ENCODE data around the gene GYS1.
"Not testable (repeated sequence)": the region's sequence is repeated elsewhere in the genome, so short reads cannot be mapped to it uniquely, and the experiment has no call there.

GYS1 gene

GRCh38 chr19:48993175-48994034 lies at the start of gene GYS1, which contains the start of gene RUVBL2:
Gene GYS1, minus strand, starts transcription at chr19:48993309. Its CDS starts 197 bp downstream, at chr19:48993112.
Gene RUVBL2, plus strand, starts transcription at chr19:48993887. Its CDS starts 25 bp downstream, at chr19:48993912.
- peak; percentile 97 for DNase-seq (ENCODE audit: low read depth)

GRCh38 chr19:49042666-49043065 lies 49.6 kb upstream of the GYS1 start:
- DNase-seq (ENCODE audit: low read depth): not testable (repeated sequence)

GRCh38 chr19:49042177-49042576 lies 49.1 kb upstream of the GYS1 start:
- DNase-seq (ENCODE audit: low read depth): no peak

GRCh38 chr19:49039736-49040135 lies 46.6 kb upstream of the GYS1 start:
- not testable (repeated sequence) for DNase-seq (ENCODE audit: low read depth)

- not testable (repeated sequence) for DNase-seq (ENCODE audit: low read depth)
Measured at GRCh38 chr19:49038557-49039276, 45.6 kb upstream of the GYS1 start.

GRCh38 chr19:49038111-49038510 lies 45.0 kb upstream of the GYS1 start:
- DNase-seq (ENCODE audit: low read depth): not testable (repeated sequence)

- DNase-seq (ENCODE audit: low read depth): not testable (repeated sequence)
Measured at GRCh38 chr19:49036815-49037214, 43.7 kb upstream of the GYS1 start, which contains the start of gene CGB1. Gene CGB1, minus strand, starts transcription at chr19:49036895. Its CDS starts 184 bp downstream, at chr19:49036711.

- DNase-seq (ENCODE audit: low read depth): peak; percentile 25
Measured at GRCh38 chr19:49031642-49032301, 38.7 kb upstream of the GYS1 start, which contains the start of gene CGB2. Gene CGB2, plus strand, starts transcription at chr19:49031890. Its CDS starts 206 bp downstream, at chr19:49032096.

- DNase-seq (ENCODE audit: low read depth): not testable (repeated sequence)
Measured at GRCh38 chr19:49030323-49030722, 37.2 kb upstream of the GYS1 start.

GRCh38 chr19:49029749-49030148 lies 36.6 kb upstream of the GYS1 start:
- not testable (repeated sequence) for DNase-seq (ENCODE audit: low read depth)

GRCh38 chr19:49028686-49029085 lies 35.6 kb upstream of the GYS1 start:
- DNase-seq (ENCODE audit: low read depth): not testable (repeated sequence)

- DNase-seq (ENCODE audit: low read depth): not testable (repeated sequence)
Measured at GRCh38 chr19:49025599-49025998, 32.5 kb upstream of the GYS1 start.

GRCh38 chr19:49025088-49025487 lies 32.0 kb upstream of the GYS1 start:
- not testable (repeated sequence) for DNase-seq (ENCODE audit: low read depth)

- not testable (repeated sequence) for DNase-seq (ENCODE audit: low read depth)
Measured at GRCh38 chr19:49024233-49024632, 31.1 kb upstream of the GYS1 start, which contains the start of gene CGB3. Gene CGB3, minus strand, starts transcription at chr19:49024333. Its CDS starts 362 bp downstream, at chr19:49023971.

GRCh38 chr19:49022116-49022515 lies 29.0 kb upstream of the GYS1 start:
- no peak for DNase-seq (ENCODE audit: low read depth)

GRCh38 chr19:49020931-49021895 lies 28.1 kb upstream of the GYS1 start:
- DNase-seq (ENCODE audit: low read depth): no peak

GRCh38 chr19:49020342-49020741 lies 27.2 kb upstream of the GYS1 start:
- DNase-seq (ENCODE audit: low read depth): no peak

- peak; percentile 36 for DNase-seq (ENCODE audit: low read depth)
Measured at GRCh38 chr19:49019242-49019932, 26.3 kb upstream of the GYS1 start.

- not testable (repeated sequence) for DNase-seq (ENCODE audit: low read depth)
Measured at GRCh38 chr19:49018388-49019241, 25.5 kb upstream of the GYS1 start.

Measured in T-helper 22 cell (primary cell).